Stimulated activated CD4-positive, alpha-beta T cell treated with anti-CD3 and anti-CD28 coated beads, Interleukin-2, amount 100 ng/mL, for 4 hours (primary cell): ENCODE measurements around the gene KLF15.
"Not testable (repeated sequence)": the region's sequence is repeated elsewhere in the genome, so short reads cannot be mapped to it uniquely, and the experiment has no call there.

Source experiments
- DNase-seq: peaks from one replicate; pipeline ENCODE4 v3.0.0-alpha.2; 2020; ENCODE audit warnings: low read depth

Gene KLF15

GRCh38 chr3:126345641-126346460 is 11.4 kb downstream of the KLF15 start:
- DNase-seq = no peak

GRCh38 chr3:126345231-126345630 is 12.0 kb downstream of the KLF15 start:
- no peak for DNase-seq

- no peak for DNase-seq
Observed at GRCh38 chr3:126344380-126345041, 12.7 kb downstream of the KLF15 start.

GRCh38 chr3:126343649-126344035 is 13.6 kb downstream of the KLF15 start:
- DNase-seq = no peak

- no peak for DNase-seq
Observed at GRCh38 chr3:126342991-126343648, 14.1 kb downstream of the KLF15 start.

- DNase-seq = no peak
Observed at GRCh38 chr3:126342211-126342610, 15.0 kb downstream of the KLF15 start.

- no peak for DNase-seq
Observed at GRCh38 chr3:126341755-126342150, 15.5 kb downstream of the KLF15 start.

GRCh38 chr3:126340943-126341754 is 16.1 kb downstream of the KLF15 start:
- DNase-seq = no peak

GRCh38 chr3:126340596-126340942 is 16.6 kb downstream of the KLF15 start:
- DNase-seq = no peak

- DNase-seq = no peak
Observed at GRCh38 chr3:126340081-126340511, 17.1 kb downstream of the KLF15 start.

- DNase-seq = no peak
Observed at GRCh38 chr3:126339466-126339865, 17.7 kb downstream of the KLF15 start.

GRCh38 chr3:126338790-126339288 is 18.4 kb downstream of the KLF15 start:
- DNase-seq = no peak

GRCh38 chr3:126337980-126338651 is 19.1 kb downstream of the KLF15 start:
- no peak for DNase-seq

GRCh38 chr3:126331812-126332336 is 25.3 kb downstream of the KLF15 start:
- DNase-seq = not testable (repeated sequence)

- no peak for DNase-seq
Observed at GRCh38 chr3:126329927-126330725, 27.1 kb downstream of the KLF15 start.

- DNase-seq = no peak
Observed at GRCh38 chr3:126326629-126327028, 30.6 kb downstream of the KLF15 start.

GRCh38 chr3:126322181-126322967 is 34.8 kb downstream of the KLF15 start:
- DNase-seq = no peak

- no peak for DNase-seq
Observed at GRCh38 chr3:126321490-126321889, 35.7 kb downstream of the KLF15 start.

GRCh38 chr3:126320517-126321293 is 36.5 kb downstream of the KLF15 start:
- no peak for DNase-seq
